Mucosa of stomach (tissue), 1 donor: ENCODE results near the gene SIPA1L3.

ENCODE experiments used
- H3K27me3 ChIP-seq: one replicate; pipeline ENCODE4 v1.7.0; 2013; ENCODE audit warnings: mild to moderate bottlenecking, low read length; ENCODE audit not compliant: control insufficient read depth, insufficient read depth
- H3K36me3 ChIP-seq: one replicate; pipeline ENCODE4 v1.7.0; 2013; ENCODE audit warnings: low read length; ENCODE audit not compliant: control insufficient read depth, insufficient read depth
- H3K4me1 ChIP-seq: one replicate; pipeline ENCODE4 v1.7.0; 2013; ENCODE audit warnings: mild to moderate bottlenecking, low read length; ENCODE audit not compliant: control insufficient read depth, insufficient read depth
- H3K4me3 ChIP-seq: one replicate; pipeline ENCODE4 v1.7.0; 2013; ENCODE audit warnings: low read length
- H3K9ac ChIP-seq: one replicate; pipeline ENCODE4 v1.7.0; 2013; ENCODE audit warnings: mild to moderate bottlenecking, low read length, moderate library complexity
- H3K9me3 ChIP-seq: one replicate; pipeline ENCODE4 v1.7.0; 2013; ENCODE audit warnings: mild to moderate bottlenecking, low read length, moderate library complexity; ENCODE audit not compliant: control insufficient read depth
- donor health status: Pancreatic carcinoma.

SIPA1L3 gene

GRCh38 chr19:38255383-38256014 is 348.5 kb downstream of the SIPA1L3 start:
- H3K36me3 ChIP-seq, result no peaks in the 10 kb centered on the region
- H3K4me3 ChIP-seq, result no peak overlapping the region
- H3K9ac ChIP-seq, result no peak overlapping the region
- peaks cover 14% of the 10 kb centered on the region for H3K4me1 ChIP-seq
- no peaks in the 10 kb centered on the region for H3K9me3 ChIP-seq
- peaks cover 19% of the 10 kb centered on the region for H3K27me3 ChIP-seq
